HepG2 (cell line): ENCODE data around the gene NOX4.

ENCODE experiments used
- FOXK2 ChIP-seq: fragments of 450-650 bp; IDR thresholded peaks from 2 replicates; pipeline ENCODE4 v1.6.1; 2016
- KLF12 ChIP-seq: sonication (generic); formaldehyde crosslinking; IDR thresholded peaks from 2 replicates; pipeline ENCODE4 v1.4.0; 2020; ENCODE audit warnings: missing genetic modification reagents, borderline replicate concordance
- POLR2A ChIP-seq, 2 experiments: IDR thresholded peaks; 2 replicates each; pipeline ENCODE4 v1.6.1; 2011; ENCODE audit warnings: low read depth in 2 of 2, low read length in 2 of 2, mild to moderate bottlenecking in 1 of 2, moderate library complexity in 1 of 2; ENCODE audit not compliant: insufficient read depth in 1 of 2
- TF ChIP-seq, protein P1 (sequence below): sonication (generic); formaldehyde crosslinking; IDR thresholded peaks from 2 replicates; pipeline ENCODE4 v1.5.0; 2020; ENCODE audit warnings: mild to moderate bottlenecking, missing genetic modification reagents, moderate library complexity
- TF ChIP-seq, protein P2 (sequence below): sonication (generic); formaldehyde crosslinking; IDR thresholded peaks from 2 replicates; pipeline ENCODE4 v1.5.0; 2020; ENCODE audit warnings: missing genetic modification reagents, mild to moderate bottlenecking, borderline replicate concordance
- TF ChIP-seq, protein P3 (sequence below): sonication (generic); formaldehyde crosslinking; conservative IDR thresholded peaks from 2 replicates; pipeline ENCODE4 v1.8.0; 2022; ENCODE audit warnings: missing genetic modification reagents

DNA sequence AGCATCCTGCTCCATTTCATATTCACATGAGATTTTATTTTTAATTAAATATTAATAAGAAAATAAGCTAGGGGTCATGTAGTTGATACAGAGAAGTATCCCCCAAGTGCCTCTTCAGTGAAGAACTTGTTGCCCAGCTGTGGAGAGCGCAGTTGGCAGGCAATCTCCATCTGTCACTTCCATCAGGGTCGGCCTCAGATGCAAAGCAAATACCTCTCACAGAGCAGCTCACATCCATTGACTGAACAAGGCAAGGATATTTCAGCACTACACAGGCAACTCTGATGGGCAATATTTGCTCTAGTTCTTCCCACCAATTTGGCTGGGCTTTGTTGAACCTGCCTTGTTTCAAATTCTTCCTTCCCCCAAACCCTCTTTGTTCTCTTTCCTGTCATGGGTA is 129.4 kb downstream of the NOX4 start:
- TF ChIP-seq FOXK2 (no peak), KLF12 (CRISPR knock-in tag) (no peak), POLR2A (IDR thresholded peaks at IDR 0.05; ENCODE audit: insufficient read depth in 1 of 2, low read depth in 2 of 2, low read length in 2 of 2) (no peak)
- TF ChIP-seq, protein P1, sequence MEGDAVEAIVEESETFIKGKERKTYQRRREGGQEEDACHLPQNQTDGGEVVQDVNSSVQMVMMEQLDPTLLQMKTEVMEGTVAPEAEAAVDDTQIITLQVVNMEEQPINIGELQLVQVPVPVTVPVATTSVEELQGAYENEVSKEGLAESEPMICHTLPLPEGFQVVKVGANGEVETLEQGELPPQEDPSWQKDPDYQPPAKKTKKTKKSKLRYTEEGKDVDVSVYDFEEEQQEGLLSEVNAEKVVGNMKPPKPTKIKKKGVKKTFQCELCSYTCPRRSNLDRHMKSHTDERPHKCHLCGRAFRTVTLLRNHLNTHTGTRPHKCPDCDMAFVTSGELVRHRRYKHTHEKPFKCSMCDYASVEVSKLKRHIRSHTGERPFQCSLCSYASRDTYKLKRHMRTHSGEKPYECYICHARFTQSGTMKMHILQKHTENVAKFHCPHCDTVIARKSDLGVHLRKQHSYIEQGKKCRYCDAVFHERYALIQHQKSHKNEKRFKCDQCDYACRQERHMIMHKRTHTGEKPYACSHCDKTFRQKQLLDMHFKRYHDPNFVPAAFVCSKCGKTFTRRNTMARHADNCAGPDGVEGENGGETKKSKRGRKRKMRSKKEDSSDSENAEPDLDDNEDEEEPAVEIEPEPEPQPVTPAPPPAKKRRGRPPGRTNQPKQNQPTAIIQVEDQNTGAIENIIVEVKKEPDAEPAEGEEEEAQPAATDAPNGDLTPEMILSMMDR = no peak
- TF ChIP-seq, protein P2, sequence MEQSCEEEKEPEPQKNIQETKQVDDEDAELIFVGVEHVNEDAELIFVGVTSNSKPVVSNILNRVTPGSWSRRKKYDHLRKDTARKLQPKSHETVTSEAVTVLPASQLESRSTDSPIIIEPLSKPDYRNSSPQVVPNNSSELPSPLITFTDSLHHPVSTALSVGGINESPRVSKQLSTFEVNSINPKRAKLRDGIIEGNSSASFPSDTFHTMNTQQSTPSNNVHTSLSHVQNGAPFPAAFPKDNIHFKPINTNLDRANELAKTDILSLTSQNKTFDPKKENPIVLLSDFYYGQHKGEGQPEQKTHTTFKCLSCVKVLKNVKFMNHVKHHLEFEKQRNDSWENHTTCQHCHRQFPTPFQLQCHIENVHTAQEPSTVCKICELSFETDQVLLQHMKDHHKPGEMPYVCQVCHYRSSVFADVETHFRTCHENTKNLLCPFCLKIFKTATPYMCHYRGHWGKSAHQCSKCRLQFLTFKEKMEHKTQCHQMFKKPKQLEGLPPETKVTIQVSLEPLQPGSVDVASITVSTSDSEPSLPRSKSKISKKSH (CRISPR knock-in tag) = no peak
- TF ChIP-seq, protein P3, sequence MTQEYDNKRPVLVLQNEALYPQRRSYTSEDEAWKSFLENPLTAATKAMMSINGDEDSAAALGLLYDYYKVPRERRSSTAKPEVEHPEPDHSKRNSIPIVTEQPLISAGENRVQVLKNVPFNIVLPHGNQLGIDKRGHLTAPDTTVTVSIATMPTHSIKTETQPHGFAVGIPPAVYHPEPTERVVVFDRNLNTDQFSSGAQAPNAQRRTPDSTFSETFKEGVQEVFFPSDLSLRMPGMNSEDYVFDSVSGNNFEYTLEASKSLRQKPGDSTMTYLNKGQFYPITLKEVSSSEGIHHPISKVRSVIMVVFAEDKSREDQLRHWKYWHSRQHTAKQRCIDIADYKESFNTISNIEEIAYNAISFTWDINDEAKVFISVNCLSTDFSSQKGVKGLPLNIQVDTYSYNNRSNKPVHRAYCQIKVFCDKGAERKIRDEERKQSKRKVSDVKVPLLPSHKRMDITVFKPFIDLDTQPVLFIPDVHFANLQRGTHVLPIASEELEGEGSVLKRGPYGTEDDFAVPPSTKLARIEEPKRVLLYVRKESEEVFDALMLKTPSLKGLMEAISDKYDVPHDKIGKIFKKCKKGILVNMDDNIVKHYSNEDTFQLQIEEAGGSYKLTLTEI (CRISPR knock-in tag) = no peak
